Caco-2 (cell line): ENCODE results near the gene ACAA1. TPM values are rescaled to one million over a fixed set of nuclear protein-coding genes. Genes with fewer than 3 reads are reported as not detected.

ENCODE experiments used
- Bru-seq: library from RNA; stranded (reverse); fragments of 400-500 nt; gene quantifications from one replicate; lab custom pipeline; 2021; lab: Mats Ljungman, UMichigan
- BruChase-seq, 2 experiments: library from RNA; stranded (reverse); fragments of 400-500 nt; gene quantifications; one replicate each; lab custom pipeline; 2021; lab: Mats Ljungman, UMichigan
- BruUV-seq: library from RNA; stranded (reverse); fragments of 400-500 nt; replicated peaks from 2 replicates; lab custom pipeline; 2021; lab: Mats Ljungman, UMichigan
- CTCF ChIA-PET: fragments of 300-600 bp; sonication (Branson Sonifier 250); formaldehyde crosslinking; loops from one replicate; lab custom pipeline; 2022; ENCODE audit warnings: antibody characterized with exemption; lab: Charles Lee
- POLR2A ChIA-PET: fragments of 300-600 bp; sonication (Branson Sonifier 250); formaldehyde crosslinking; loops from one replicate; lab custom pipeline; 2022; ENCODE audit warnings: antibody characterized with exemption; lab: Charles Lee
- DNase-seq, 2 experiments: peaks; one replicate each; pipeline versions ENCODE4 v3.0.0 to v3.0.0-alpha.2; 2020 to 2022
- H3K27me3 ChIP-seq: replicated peaks from 2 replicates; pipeline ENCODE4 v1.6.0; 2011; ENCODE audit warnings: low read length; ENCODE audit not compliant: control insufficient read depth, insufficient read depth
- H3K36me3 ChIP-seq: 2 replicates; pipeline ENCODE4 v1.5.1; 2011; ENCODE audit warnings: low read length; ENCODE audit not compliant: control insufficient read depth, insufficient read depth
- H3K4me1 ChIP-seq: fragments of 250-450 bp; sonication (Bioruptor Pico); 2 replicates; pipeline ENCODE4 v1.5.1; 2020; ENCODE audit warnings: mild to moderate bottlenecking
- H3K4me3 ChIP-seq: 2 replicates; pipeline ENCODE4 v1.5.1; 2011; ENCODE audit warnings: low read depth, mild to moderate bottlenecking, control low read depth, low read length
- H3K9me3 ChIP-seq: fragments of 250-450 bp; sonication (Bioruptor Pico); 2 replicates; pipeline ENCODE4 v1.5.1; 2020; ENCODE audit warnings: mild to moderate bottlenecking, moderate library complexity
- H3K27ac Mint-ChIP-seq: one replicate; pipeline ENCODE4 v1.8.0; 2022; ENCODE audit warnings: mixed read lengths; ENCODE audit not compliant: unreplicated experiment
- H3K27me3 Mint-ChIP-seq: one replicate; pipeline ENCODE4 v1.8.0; 2022; ENCODE audit warnings: mixed read lengths; ENCODE audit not compliant: insufficient read depth, unreplicated experiment
- H3K36me3 Mint-ChIP-seq: one replicate; pipeline ENCODE4 v1.8.0; 2022; ENCODE audit warnings: mild to moderate bottlenecking, mixed read lengths; ENCODE audit not compliant: insufficient read depth, unreplicated experiment
- H3K4me1 Mint-ChIP-seq: one replicate; pipeline ENCODE4 v1.8.0; 2022; ENCODE audit warnings: low read depth, mixed read lengths; ENCODE audit not compliant: unreplicated experiment
- H3K4me3 Mint-ChIP-seq: one replicate; pipeline ENCODE4 v1.8.0; 2022; ENCODE audit warnings: mild to moderate bottlenecking, moderate library complexity, mixed read lengths; ENCODE audit not compliant: unreplicated experiment
- H3K9me3 Mint-ChIP-seq: one replicate; pipeline ENCODE4 v1.8.0; 2022; ENCODE audit warnings: mixed read lengths; ENCODE audit not compliant: unreplicated experiment
- intact Hi-C: fragments of 100-400 bp; cut with micrococcal nuclease; formaldehyde crosslinking; loops from one replicate; pipeline ENCODE4 v1.10.0; 2022; ENCODE audit not compliant: unreplicated experiment
- long read RNA-seq: library from polyadenylated mRNA; stranded (forward); transcript quantifications from one replicate; pipeline ENCODE4 v2.0.0, GENCODE V29; 2022
- total RNA-seq: library from RNA; stranded (reverse); gene quantifications from 2 replicates; pipeline ENCODE4 v1.2.3, GENCODE V29; 2022
- TF ChIP-seq, protein P1 (sequence below), 2 experiments: fragments of 200-600 bp in 1 of 2; IDR thresholded peaks; 1 replicate in 1 of 2; 2 replicates in 1 of 2; pipeline versions ENCODE4 v1.5.1 to v1.8.0; 2011 to 2022; ENCODE audit warnings: antibody characterized with exemption in 1 of 2, control low read depth in 1 of 2, inconsistent platforms in 1 of 2, low read depth in 1 of 2, low read length in 1 of 2, mild to moderate bottlenecking in 1 of 2, moderate library complexity in 1 of 2; ENCODE audit not compliant: insufficient read depth in 1 of 2, severe bottlenecking in 1 of 2, unreplicated experiment in 1 of 2

The ACAA1 gene, protein sequence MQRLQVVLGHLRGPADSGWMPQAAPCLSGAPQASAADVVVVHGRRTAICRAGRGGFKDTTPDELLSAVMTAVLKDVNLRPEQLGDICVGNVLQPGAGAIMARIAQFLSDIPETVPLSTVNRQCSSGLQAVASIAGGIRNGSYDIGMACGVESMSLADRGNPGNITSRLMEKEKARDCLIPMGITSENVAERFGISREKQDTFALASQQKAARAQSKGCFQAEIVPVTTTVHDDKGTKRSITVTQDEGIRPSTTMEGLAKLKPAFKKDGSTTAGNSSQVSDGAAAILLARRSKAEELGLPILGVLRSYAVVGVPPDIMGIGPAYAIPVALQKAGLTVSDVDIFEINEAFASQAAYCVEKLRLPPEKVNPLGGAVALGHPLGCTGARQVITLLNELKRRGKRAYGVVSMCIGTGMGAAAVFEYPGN
- 127 and 139 TPM in 2 replicates for total RNA-seq
- Bru-seq, nascent RNA: percentile 89 among the genes with signal in this experiment
- percentile 81 among the genes with signal in this experiment for BruChase-seq, experiment 1, labeled RNA remaining after a 2-hour chase
- percentile 82 among the genes with signal in this experiment for BruChase-seq, experiment 2, labeled RNA remaining after a 6-hour chase
- long read RNA-seq, transcript ACAA1-202 (12 exons, 1,785 nt): major isoform, 192 of 274 reads
- long read RNA-seq, transcript ACAA1-203 (10 exons, 1,944 nt): minor isoform, 14 of 274 reads
- long read RNA-seq, partial matches to known transcripts: 5 of 274 reads
- long read RNA-seq, other reads (novel, unspliced or antisense): 62 of 274 reads

DNA sequence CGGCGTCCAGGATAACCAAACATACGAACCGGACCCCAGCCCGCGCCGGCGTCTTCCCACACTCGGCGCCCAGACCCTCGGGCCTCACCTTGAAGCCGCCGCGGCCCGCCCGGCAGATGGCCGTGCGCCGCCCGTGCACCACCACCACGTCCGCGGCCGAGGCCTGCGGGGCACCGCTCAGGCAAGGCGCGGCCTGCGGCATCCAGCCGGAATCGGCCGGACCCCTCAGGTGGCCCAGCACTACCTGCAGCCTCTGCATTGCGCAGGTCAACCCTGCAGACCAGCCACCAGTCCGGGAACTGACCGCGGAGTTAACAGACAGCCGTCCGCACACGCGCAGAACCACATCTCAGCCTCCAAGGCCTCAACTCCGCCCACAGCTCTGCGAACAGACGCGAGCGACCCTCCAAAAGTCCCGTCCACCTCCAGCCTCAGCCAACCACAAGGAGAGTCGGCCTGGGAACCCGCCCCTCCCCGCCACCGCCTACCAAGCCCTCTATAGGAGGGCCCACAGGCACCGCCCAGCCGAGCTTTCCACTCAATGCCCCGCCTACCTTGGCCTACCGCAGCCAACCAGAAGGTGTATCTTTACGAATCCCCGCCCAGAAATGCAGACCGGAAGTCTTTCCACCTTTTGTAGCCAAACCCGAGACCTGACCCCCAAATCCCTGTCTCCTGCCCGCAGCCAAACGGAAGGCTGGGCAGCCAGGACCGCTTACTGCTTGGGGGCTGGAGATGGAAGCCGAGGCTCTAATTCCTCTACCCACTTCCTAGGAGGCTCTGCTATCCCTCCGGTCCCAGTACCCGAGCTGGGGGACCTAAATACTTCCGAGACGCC lies at the start of gene ACAA1:
Gene ACAA1, minus strand, starts transcription at position 351 of the 838 bp plus-strand sequence. Its CDS starts 92 bp downstream, at position 259.
- ChIA-PET CTCF (interaction anchor here (0.5 to 2.4 kb wide), 9 partner anchors 17 to 319 kb away, joined by 3 to 16 read pairs (median 3); partner anchors contain the start of genes OXSR1 and XYLB), POLR2A (interaction anchor here (0.5 to 2.7 kb wide), 11 partner anchors 10 to 319 kb away, joined by 3 to 73 read pairs (median 3); partner anchors contain the start of genes DLEC1 and OXSR1)
- no peaks in the 10 kb centered on the region for H3K27me3 ChIP-seq
- Mint-ChIP-seq H3K36me3 (peaks cover 44% of the 10 kb centered on the region), H3K9me3 (no peaks in the 10 kb centered on the region), H3K4me3 (peak within 1 kb of the TSS; percentile 95), H3K4me1 (peaks cover 30% of the 10 kb centered on the region), H3K27ac (peak within 1 kb of the TSS; percentile 82), H3K27me3 (no peaks in the 10 kb centered on the region)
- peak; percentile 99 for DNase-seq
- intact Hi-C loops: loop anchor here (1.0 to 10.0 kb wide), 5 partner anchors 19 to 318 kb away; partner anchors contain the start of genes ACVR2B, OXSR1 and XYLB
- peak within 1 kb of the TSS; percentile 91 for H3K4me3 ChIP-seq
- no peaks in the 10 kb centered on the region for H3K9me3 ChIP-seq
- TF ChIP-seq, protein P1, sequence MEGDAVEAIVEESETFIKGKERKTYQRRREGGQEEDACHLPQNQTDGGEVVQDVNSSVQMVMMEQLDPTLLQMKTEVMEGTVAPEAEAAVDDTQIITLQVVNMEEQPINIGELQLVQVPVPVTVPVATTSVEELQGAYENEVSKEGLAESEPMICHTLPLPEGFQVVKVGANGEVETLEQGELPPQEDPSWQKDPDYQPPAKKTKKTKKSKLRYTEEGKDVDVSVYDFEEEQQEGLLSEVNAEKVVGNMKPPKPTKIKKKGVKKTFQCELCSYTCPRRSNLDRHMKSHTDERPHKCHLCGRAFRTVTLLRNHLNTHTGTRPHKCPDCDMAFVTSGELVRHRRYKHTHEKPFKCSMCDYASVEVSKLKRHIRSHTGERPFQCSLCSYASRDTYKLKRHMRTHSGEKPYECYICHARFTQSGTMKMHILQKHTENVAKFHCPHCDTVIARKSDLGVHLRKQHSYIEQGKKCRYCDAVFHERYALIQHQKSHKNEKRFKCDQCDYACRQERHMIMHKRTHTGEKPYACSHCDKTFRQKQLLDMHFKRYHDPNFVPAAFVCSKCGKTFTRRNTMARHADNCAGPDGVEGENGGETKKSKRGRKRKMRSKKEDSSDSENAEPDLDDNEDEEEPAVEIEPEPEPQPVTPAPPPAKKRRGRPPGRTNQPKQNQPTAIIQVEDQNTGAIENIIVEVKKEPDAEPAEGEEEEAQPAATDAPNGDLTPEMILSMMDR (IDR thresholded peaks at IDR 0.05; ENCODE audit: insufficient read depth in 1 of 2, low read depth in 1 of 2, low read length in 1 of 2, severe bottlenecking in 1 of 2, unreplicated experiment in 1 of 2): no peak
- peaks cover 4% of the 10 kb centered on the region for H3K36me3 ChIP-seq
- peaks cover 44% of the 10 kb centered on the region for H3K4me1 ChIP-seq
- no TSS peak for BruUV-seq

DNA sequence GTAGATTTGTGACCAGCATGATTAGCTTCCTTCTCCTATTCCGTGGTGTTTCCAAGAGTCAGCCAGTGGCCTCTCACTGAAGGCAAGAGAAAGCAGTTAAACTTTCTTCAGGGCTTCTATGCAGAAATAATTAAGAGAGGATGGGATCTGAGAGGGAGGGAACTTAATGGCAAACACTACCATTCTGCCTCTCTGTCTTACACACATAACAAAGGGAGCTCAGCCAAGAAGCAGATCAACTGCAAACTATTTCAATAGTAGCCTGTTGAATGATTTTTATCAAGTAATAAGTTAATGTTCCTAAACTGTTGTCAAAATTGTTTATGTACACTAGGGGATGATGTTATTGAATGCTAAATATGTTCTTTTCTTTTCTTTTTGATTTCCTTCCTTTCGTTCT lies 40.3 kb upstream of the ACAA1 start:
- intact Hi-C loops: no loop called here
- no peak for DNase-seq
- Histone ChIP-seq H3K36me3 (no peaks in the 10 kb centered on the region), H3K9me3 (no peaks in the 10 kb centered on the region), H3K4me1 (peaks cover 4% of the 10 kb centered on the region), H3K27me3 (no peaks in the 10 kb centered on the region), H3K4me3 (no peak overlapping the region)
- no peak overlapping the region for H3K4me3 Mint-ChIP-seq
- H3K4me1 Mint-ChIP-seq: peaks cover 12% of the 10 kb centered on the region
- H3K27ac Mint-ChIP-seq: no peak overlapping the region
- H3K27me3 Mint-ChIP-seq: no peaks in the 10 kb centered on the region
- H3K9me3 Mint-ChIP-seq: no peaks in the 10 kb centered on the region
- ChIA-PET CTCF (no interaction called here), POLR2A (no interaction called here)
- H3K36me3 Mint-ChIP-seq: peaks cover 22% of the 10 kb centered on the region
- BruUV-seq: no TSS peak
- TF ChIP-seq, protein P1 (IDR thresholded peaks at IDR 0.05; ENCODE audit: insufficient read depth in 1 of 2, low read depth in 1 of 2, low read length in 1 of 2, severe bottlenecking in 1 of 2, unreplicated experiment in 1 of 2): no peak
